A673 (cell line): ENCODE results near the gene ESRRA. TPM values are rescaled to one million over a fixed set of nuclear protein-coding genes. Genes with fewer than 3 reads are reported as not detected.

Source experiments
- BruUV-seq: library from RNA; stranded (reverse); fragments of 400-500 nt; replicated peaks from 2 replicates; lab custom pipeline; 2021; lab: Mats Ljungman, UMichigan
- CTCF ChIA-PET: fragments of 300-600 bp; sonication (Branson Sonifier 250); formaldehyde crosslinking; loops from one replicate; lab custom pipeline; 2022; ENCODE audit warnings: antibody characterized with exemption; lab: Charles Lee
- POLR2A ChIA-PET: fragments of 300-600 bp; sonication (Branson Sonifier 250); formaldehyde crosslinking; loops from one replicate; lab custom pipeline; 2022; ENCODE audit warnings: antibody characterized with exemption; ENCODE audit not compliant: low non-redundant PET; lab: Charles Lee
- DNase-seq: peaks from one replicate; pipeline ENCODE4 v3.0.0-alpha.2; 2015; ENCODE audit warnings: low spot score
- H3K27ac ChIP-seq: fragments of 200-600 bp; sonication (generic); 2 replicates; pipeline ENCODE4 v1.5.1; 2016; ENCODE audit warnings: mixed run types, low read depth, mild to moderate bottlenecking, mixed read lengths, antibody characterized with exemption, low read length; ENCODE audit not compliant: poor library complexity, severe bottlenecking
- H3K27me3 ChIP-seq: fragments of 200-600 bp; sonication (generic); replicated peaks from 2 replicates; pipeline ENCODE4 v1.6.1; 2017; ENCODE audit warnings: mixed run types, low read depth, mild to moderate bottlenecking, mixed read lengths, antibody characterized with exemption, low read length; ENCODE audit not compliant: insufficient read depth, poor library complexity
- H3K36me3 ChIP-seq: fragments of 200-600 bp; sonication (generic); 2 replicates; pipeline ENCODE4 v1.6.1; 2016; ENCODE audit warnings: mixed run types, mild to moderate bottlenecking, mixed read lengths, antibody characterized with exemption, low read length; ENCODE audit not compliant: insufficient read depth, poor library complexity, severe bottlenecking
- H3K4me1 ChIP-seq: fragments of 200-600 bp; sonication (generic); 2 replicates; pipeline ENCODE4 v1.6.1; 2017; ENCODE audit warnings: mixed run types, mild to moderate bottlenecking, mixed read lengths, antibody characterized with exemption, low read length; ENCODE audit not compliant: insufficient read depth, poor library complexity, severe bottlenecking
- H3K4me3 ChIP-seq: fragments of 200-600 bp; sonication (generic); 2 replicates; pipeline ENCODE4 v1.5.1; 2016; ENCODE audit warnings: low read depth, mixed run types, mild to moderate bottlenecking, mixed read lengths, low read length; ENCODE audit not compliant: poor library complexity, severe bottlenecking
- H3K9me3 ChIP-seq: fragments of 200-600 bp; sonication (generic); 2 replicates; pipeline ENCODE4 v1.6.1; 2016; ENCODE audit warnings: mixed run types, low read depth, mild to moderate bottlenecking, mixed read lengths, antibody characterized with exemption, low read length; ENCODE audit not compliant: poor library complexity, severe bottlenecking
- CTCF ChIP-seq: fragments of 300-800, 200-600 bp; sonication (generic); conservative IDR thresholded peaks from 2 replicates; pipeline ENCODE4 v1.5.1; 2017; ENCODE audit warnings: low read depth, mild to moderate bottlenecking, antibody characterized with exemption, low read length, moderate library complexity, mixed read lengths
- EZH2 ChIP-seq: fragments of 200-600 bp; sonication (generic); IDR thresholded peaks from 2 replicates; pipeline ENCODE4 v1.6.1; 2017; ENCODE audit warnings: borderline replicate concordance, low read depth, mild to moderate bottlenecking, mixed read lengths, antibody characterized with exemption, low read length; ENCODE audit not compliant: poor library complexity, severe bottlenecking
- intact Hi-C: fragments of 100-400 bp; cut with micrococcal nuclease; formaldehyde crosslinking; loops from one replicate; pipeline ENCODE4 v1.10.0; 2022; ENCODE audit not compliant: unreplicated experiment
- total RNA-seq: library from RNA; stranded (reverse); gene quantifications from 2 replicates; pipeline ENCODE4 v1.2.3, GENCODE V29; 2021

Gene ESRRA
- total RNA-seq, 1 experiment from 2014 or later = 63.8 TPM

DNA sequence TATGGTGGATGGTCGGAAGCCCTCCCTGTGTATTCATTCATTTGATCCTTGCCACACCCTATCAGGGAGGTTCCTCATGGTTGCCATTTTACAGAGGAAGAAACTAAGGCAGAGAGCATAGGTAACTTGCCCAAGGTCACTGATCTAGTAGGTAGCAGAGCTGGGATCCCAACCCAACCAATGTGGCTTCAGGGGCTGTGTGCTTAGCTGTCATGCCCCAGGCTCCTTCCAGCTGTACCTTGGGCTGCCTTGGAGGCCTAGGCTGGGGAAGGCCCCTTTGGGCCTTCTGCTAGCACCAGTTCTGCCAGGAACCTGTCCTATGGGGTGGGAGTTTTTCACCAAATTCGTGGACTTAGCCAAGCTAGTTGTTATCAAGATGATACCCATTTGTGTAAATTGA is 29.5 kb upstream of the ESRRA start:
- H3K36me3 ChIP-seq = peaks cover 10% of the 10 kb centered on the region
- no peaks in the 10 kb centered on the region for H3K27me3 ChIP-seq
- H3K4me1 ChIP-seq = peaks cover 6% of the 10 kb centered on the region
- intact Hi-C loops = no loop called here
- H3K4me3 ChIP-seq = no peak overlapping the region
- no TSS peak for BruUV-seq
- no peaks in the 10 kb centered on the region for H3K9me3 ChIP-seq
- ChIA-PET CTCF (no interaction called here), POLR2A (no interaction called here)
- TF ChIP-seq CTCF (no peak), EZH2 (no peak)
- no peak for DNase-seq
- H3K27ac ChIP-seq = no peak overlapping the region

DNA sequence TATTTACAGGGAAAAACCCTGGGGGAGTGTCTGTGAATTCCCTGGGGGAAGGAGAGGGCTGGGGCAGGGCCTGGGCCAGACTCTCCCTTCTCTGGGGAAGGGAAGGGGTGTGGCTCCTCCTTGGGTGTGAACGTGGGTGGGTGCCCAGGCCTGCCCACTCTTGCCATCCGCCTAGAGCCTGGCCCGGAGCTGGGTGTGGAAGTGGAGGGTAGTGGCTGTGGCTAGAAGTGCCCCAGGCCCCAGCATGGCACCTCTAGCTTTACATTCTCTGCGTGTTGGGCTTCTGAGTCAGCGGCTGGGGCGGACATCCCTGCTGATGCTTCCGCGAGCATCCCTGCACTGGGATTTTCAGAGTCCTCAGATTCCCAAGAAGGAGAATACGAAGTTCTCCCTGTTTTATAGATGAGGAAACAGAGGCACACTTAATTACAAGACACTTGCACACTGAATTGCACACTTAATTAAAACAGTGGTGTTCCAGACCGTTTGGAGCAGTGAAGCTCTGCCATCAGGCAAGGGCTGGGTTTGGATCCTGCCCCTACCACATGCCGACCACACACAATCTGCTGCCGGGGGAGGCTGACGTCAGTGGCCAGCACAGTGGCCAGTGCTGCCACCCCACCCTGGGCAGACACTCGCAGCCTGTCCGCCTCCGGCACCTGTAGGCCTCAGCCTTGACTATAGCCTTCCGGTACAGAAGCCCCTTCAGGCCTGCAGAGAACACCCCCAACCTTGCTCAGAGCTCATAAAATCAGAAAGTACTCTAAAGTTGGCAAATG is 28.5 kb upstream of the ESRRA start:
- intact Hi-C loops = no loop called here
- no peak for DNase-seq
- POLR2A ChIA-PET = no interaction called here
- no peak for TF ChIP-seq EZH2
- TF ChIP-seq CTCF = no peak
- no TSS peak for BruUV-seq
- no peak overlapping the region for H3K27ac ChIP-seq
- no peaks in the 10 kb centered on the region for H3K9me3 ChIP-seq
- peaks cover 10% of the 10 kb centered on the region for H3K36me3 ChIP-seq
- CTCF ChIA-PET = no interaction called here
- no peak overlapping the region for H3K4me3 ChIP-seq
- peaks cover 3% of the 10 kb centered on the region for H3K4me1 ChIP-seq
- H3K27me3 ChIP-seq = no peaks in the 10 kb centered on the region

DNA sequence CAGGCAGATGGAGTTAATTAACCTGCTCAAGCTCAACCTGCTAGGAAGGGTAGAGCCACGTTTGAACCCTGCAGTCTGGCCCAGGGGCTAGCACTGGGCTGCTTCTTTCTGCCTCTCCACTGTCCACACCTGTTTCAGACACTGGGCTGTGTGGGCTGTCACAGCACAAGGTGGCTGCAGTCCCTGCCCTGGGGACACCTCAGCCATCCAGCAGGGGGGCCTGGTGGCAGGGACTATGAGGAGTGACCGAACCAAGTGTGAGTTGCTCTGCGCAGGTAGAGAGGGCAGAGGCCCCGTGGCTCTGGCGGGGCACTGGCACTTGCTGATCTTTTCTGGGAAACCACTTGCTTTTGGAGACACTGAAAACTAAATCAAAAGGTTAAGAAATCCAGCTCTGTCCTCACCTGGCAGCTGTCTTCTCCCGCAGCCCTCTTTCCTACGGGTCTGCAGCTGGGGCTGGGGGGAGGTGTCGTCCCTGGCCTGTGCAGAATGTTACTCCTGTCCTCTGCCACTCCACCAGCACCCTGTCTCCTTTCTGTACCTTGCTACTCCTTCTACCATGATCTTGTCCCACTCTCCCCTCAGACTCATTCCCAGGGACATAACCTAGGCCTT is 26.6 kb upstream of the ESRRA start:
- CTCF ChIA-PET = interaction anchor here (0.7 kb wide), 2 partner anchors 77 to 1501 kb away, joined by 3 to 12 read pairs; no protein-coding TSS in a partner anchor
- no peak for TF ChIP-seq CTCF
- no peak for TF ChIP-seq EZH2
- DNase-seq = no peak
- Histone ChIP-seq H3K27ac (no peak overlapping the region), H3K36me3 (peaks cover 16% of the 10 kb centered on the region), H3K4me1 (no peaks in the 10 kb centered on the region), H3K27me3 (no peaks in the 10 kb centered on the region), H3K9me3 (no peaks in the 10 kb centered on the region), H3K4me3 (no peak overlapping the region)
- intact Hi-C loops = no loop called here
- POLR2A ChIA-PET = no interaction called here
- no TSS peak for BruUV-seq
